Calu3 (cell line): ENCODE measurements around the gene DCAF6. TPM values are rescaled to one million over a fixed set of nuclear protein-coding genes. Genes with fewer than 3 reads are reported as not detected.

Experiments
- BruUV-seq: library from RNA; stranded (reverse); fragments of 400-500 nt; replicated peaks from 2 replicates; lab custom pipeline; 2021; lab: Mats Ljungman, UMichigan
- CTCF ChIA-PET: fragments of 300-600 bp; sonication (Branson Sonifier 250); formaldehyde crosslinking; loops from one replicate; lab custom pipeline; 2022; ENCODE audit warnings: antibody characterized with exemption; lab: Charles Lee
- DNase-seq: peaks from one replicate; pipeline ENCODE4 v3.0.0; 2022
- H3K27ac Mint-ChIP-seq: one replicate; pipeline ENCODE4 v1.8.0; 2022; ENCODE audit warnings: mixed read lengths; ENCODE audit not compliant: unreplicated experiment
- H3K27me3 Mint-ChIP-seq: one replicate; pipeline ENCODE4 v1.8.0; 2022; ENCODE audit warnings: mixed read lengths; ENCODE audit not compliant: unreplicated experiment
- H3K36me3 Mint-ChIP-seq: one replicate; pipeline ENCODE4 v1.8.0; 2022; ENCODE audit warnings: mild to moderate bottlenecking, moderate library complexity, mixed read lengths; ENCODE audit not compliant: insufficient read depth, unreplicated experiment
- H3K4me1 Mint-ChIP-seq: one replicate; pipeline ENCODE4 v1.8.0; 2022; ENCODE audit warnings: mild to moderate bottlenecking, low read depth, mixed read lengths; ENCODE audit not compliant: unreplicated experiment
- H3K4me3 Mint-ChIP-seq: one replicate; pipeline ENCODE4 v1.8.0; 2022; ENCODE audit warnings: mild to moderate bottlenecking, low read depth, moderate library complexity, mixed read lengths; ENCODE audit not compliant: unreplicated experiment
- H3K9me3 Mint-ChIP-seq: one replicate; pipeline ENCODE4 v1.8.0; 2022; ENCODE audit warnings: low read depth, mixed read lengths; ENCODE audit not compliant: unreplicated experiment
- intact Hi-C: fragments of 100-400 bp; cut with micrococcal nuclease; formaldehyde crosslinking; loops from one replicate; pipeline ENCODE4 v1.10.0; 2022; ENCODE audit not compliant: unreplicated experiment
- total RNA-seq: library from RNA; stranded (reverse); gene quantifications from 2 replicates; pipeline ENCODE4 v1.2.3, GENCODE V29; 2022
- TF ChIP-seq, protein P1 (sequence below): fragments of 200-600 bp; IDR thresholded peaks from one replicate; pipeline ENCODE4 v1.8.0; 2022; ENCODE audit warnings: antibody characterized with exemption; ENCODE audit not compliant: unreplicated experiment

The DCAF6 gene
- total RNA-seq, 1 experiment from 2014 or later: 64.0 TPM

DNA sequence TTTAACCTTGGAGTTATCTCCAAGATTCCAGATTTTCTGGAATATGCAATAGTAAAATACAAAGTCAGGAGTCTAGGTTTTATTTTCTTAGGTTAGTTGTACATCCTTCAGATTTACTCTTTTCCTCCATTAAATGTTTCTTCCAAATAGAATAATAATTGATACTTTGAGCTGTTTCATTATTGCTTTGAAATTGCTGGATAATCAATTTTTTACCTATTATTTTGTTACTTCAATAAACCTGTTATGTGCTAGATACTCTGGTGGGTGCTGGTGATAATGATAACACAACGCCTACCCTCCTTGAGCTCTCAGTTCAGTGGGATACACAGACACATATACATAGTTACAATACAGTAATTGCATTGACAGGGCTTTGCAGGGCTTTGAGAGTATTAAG, 120.9 kb downstream of the DCAF6 start:
- Mint-ChIP-seq H3K36me3 (no peaks in the 10 kb centered on the region), H3K4me1 (no peaks in the 10 kb centered on the region), H3K27ac (no peak overlapping the region), H3K4me3 (no peak overlapping the region), H3K27me3 (no peaks in the 10 kb centered on the region), H3K9me3 (no peaks in the 10 kb centered on the region)
- BruUV-seq: no TSS peak
- TF ChIP-seq, protein P1, sequence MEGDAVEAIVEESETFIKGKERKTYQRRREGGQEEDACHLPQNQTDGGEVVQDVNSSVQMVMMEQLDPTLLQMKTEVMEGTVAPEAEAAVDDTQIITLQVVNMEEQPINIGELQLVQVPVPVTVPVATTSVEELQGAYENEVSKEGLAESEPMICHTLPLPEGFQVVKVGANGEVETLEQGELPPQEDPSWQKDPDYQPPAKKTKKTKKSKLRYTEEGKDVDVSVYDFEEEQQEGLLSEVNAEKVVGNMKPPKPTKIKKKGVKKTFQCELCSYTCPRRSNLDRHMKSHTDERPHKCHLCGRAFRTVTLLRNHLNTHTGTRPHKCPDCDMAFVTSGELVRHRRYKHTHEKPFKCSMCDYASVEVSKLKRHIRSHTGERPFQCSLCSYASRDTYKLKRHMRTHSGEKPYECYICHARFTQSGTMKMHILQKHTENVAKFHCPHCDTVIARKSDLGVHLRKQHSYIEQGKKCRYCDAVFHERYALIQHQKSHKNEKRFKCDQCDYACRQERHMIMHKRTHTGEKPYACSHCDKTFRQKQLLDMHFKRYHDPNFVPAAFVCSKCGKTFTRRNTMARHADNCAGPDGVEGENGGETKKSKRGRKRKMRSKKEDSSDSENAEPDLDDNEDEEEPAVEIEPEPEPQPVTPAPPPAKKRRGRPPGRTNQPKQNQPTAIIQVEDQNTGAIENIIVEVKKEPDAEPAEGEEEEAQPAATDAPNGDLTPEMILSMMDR: no peak
- intact Hi-C loops: no loop called here
- no peak for DNase-seq
- CTCF ChIA-PET: interaction anchor here (0.9 kb wide), 1 partner anchor 25 kb away, joined by 3 read pairs; no protein-coding TSS in a partner anchor

DNA sequence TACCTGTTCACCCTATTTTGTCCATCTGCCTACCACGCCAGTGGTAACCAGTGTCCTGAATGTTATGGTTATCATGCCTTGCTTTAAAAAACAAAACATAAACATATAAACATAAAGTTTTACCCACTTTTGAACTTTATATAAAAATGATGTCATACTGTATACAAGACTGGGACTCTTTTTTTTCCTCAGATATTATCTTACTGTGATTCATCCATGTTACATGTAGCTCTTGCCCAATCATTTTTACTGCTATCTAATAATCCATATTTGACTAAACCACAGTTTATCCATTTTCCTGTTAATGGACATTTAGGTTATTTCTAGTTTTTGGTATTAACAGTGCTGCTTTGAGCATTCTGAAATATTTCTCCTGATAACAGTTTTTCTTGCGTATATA, 121.4 kb downstream of the DCAF6 start:
- no peak overlapping the region for H3K27ac Mint-ChIP-seq
- no peaks in the 10 kb centered on the region for H3K27me3 Mint-ChIP-seq

DNA sequence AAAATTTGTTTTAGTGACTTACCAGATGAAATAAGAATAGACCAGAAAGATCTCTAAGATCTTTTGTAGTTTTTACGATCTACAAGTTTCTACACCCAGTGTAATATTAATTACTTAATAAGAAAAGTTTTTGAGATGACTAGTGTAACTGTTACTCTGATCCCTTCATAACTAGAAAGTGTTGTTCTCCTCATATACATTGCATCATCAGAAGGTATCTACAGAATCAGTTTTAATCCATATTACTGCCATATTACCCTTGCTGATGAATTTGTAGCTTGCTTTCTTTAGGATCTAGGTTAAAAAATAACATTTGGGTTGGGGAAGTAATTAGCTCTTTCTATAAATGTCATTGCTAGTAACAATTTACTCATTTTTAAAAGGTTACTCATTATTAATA, 127.7 kb downstream of the DCAF6 start:
- Mint-ChIP-seq H3K4me3 (no peak overlapping the region), H3K9me3 (no peaks in the 10 kb centered on the region), H3K27ac (no peak overlapping the region), H3K36me3 (peaks cover 6% of the 10 kb centered on the region), H3K27me3 (no peaks in the 10 kb centered on the region), H3K4me1 (no peaks in the 10 kb centered on the region)
- TF ChIP-seq, protein P1: no peak
- intact Hi-C loops: no loop called here
- DNase-seq: no peak
- CTCF ChIA-PET: no interaction called here
- BruUV-seq: no TSS peak

More for the DNA sequence above, 121.4 kb downstream of the DCAF6 start:
- no peaks in the 10 kb centered on the region for H3K9me3 Mint-ChIP-seq
- H3K4me1 Mint-ChIP-seq: no peaks in the 10 kb centered on the region
- H3K36me3 Mint-ChIP-seq: no peaks in the 10 kb centered on the region
- no TSS peak for BruUV-seq
- TF ChIP-seq, protein P1: no peak
- intact Hi-C loops: no loop called here
- CTCF ChIA-PET: interaction anchor here (0.9 kb wide), 1 partner anchor 25 kb away, joined by 3 read pairs; no protein-coding TSS in a partner anchor
- H3K4me3 Mint-ChIP-seq: no peak overlapping the region
- DNase-seq: no peak

DNA sequence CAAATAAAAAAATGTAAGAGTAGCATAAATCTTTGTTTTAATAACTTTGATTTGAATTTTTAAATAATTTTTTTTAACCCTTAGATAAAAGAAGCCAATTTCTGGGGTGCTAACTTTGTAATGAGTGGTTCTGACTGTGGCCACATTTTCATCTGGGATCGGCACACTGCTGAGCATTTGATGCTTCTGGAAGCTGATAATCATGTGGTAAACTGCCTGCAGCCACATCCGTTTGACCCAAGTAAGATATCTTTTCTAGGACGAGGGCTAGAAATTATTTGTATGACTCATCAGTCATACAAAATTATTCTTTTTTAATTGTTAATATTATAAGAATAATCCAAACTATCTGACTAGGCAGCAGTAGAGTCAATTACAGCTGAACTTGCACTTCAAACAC, 129.0 kb downstream of the DCAF6 start:
- H3K4me1 Mint-ChIP-seq: no peaks in the 10 kb centered on the region
- no peaks in the 10 kb centered on the region for H3K9me3 Mint-ChIP-seq
- no peak overlapping the region for H3K27ac Mint-ChIP-seq
- H3K27me3 Mint-ChIP-seq: no peaks in the 10 kb centered on the region
- BruUV-seq: no TSS peak
- H3K36me3 Mint-ChIP-seq: peaks cover 7% of the 10 kb centered on the region
- H3K4me3 Mint-ChIP-seq: no peak overlapping the region
- DNase-seq: no peak
- CTCF ChIA-PET: no interaction called here
- intact Hi-C loops: no loop called here
- TF ChIP-seq, protein P1: no peak
